GM13977 (cell line): ENCODE measurements around the gene BLOC1S1.

Experiments
- DNase-seq: peaks from one replicate; pipeline ENCODE4 v3.0.0; 2012; ENCODE audit warnings: low spot score
- CTCF ChIP-seq: IDR thresholded peaks from 2 replicates; pipeline ENCODE4 v1.5.1; 2012; ENCODE audit warnings: mild to moderate bottlenecking, control low read depth; ENCODE audit not compliant: insufficient read depth; ENCODE audit errors: extremely low read depth, missing control alignments
- in situ Hi-C: fragments of 300-500 bp; cut with MboI; formaldehyde crosslinking; loops from one replicate; pipeline ENCODE4 v1.12.0; 2022; ENCODE audit warnings: low sequenced_read_pairs, low pct_unique_long_range_greater_than_20kb, mixed read lengths, inconsistent platforms; ENCODE audit not compliant: unreplicated experiment

The BLOC1S1 gene

GRCh38 chr12:55703288-55703687 is 12.6 kb upstream of the BLOC1S1 start:
- in situ Hi-C loops: no loop called here
- no peak for DNase-seq
- no peak for TF ChIP-seq CTCF

GRCh38 chr12:55703901-55704761 is 11.7 kb upstream of the BLOC1S1 start:
- TF ChIP-seq CTCF: no peak
- DNase-seq: no peak
- in situ Hi-C loops: no loop called here

- DNase-seq: no peak
- in situ Hi-C loops: no loop called here
- TF ChIP-seq CTCF: no peak
Measured at GRCh38 chr12:55704824-55705718, 10.8 kb upstream of the BLOC1S1 start.

GRCh38 chr12:55705782-55706402 is 10.0 kb upstream of the BLOC1S1 start:
- DNase-seq: peak; percentile 54
- in situ Hi-C loops: no loop called here
- peak; percentile 45 for TF ChIP-seq CTCF

- DNase-seq: no peak
- TF ChIP-seq CTCF: no peak
- in situ Hi-C loops: no loop called here
Measured at GRCh38 chr12:55706568-55707218, 9.2 kb upstream of the BLOC1S1 start.

DNA sequence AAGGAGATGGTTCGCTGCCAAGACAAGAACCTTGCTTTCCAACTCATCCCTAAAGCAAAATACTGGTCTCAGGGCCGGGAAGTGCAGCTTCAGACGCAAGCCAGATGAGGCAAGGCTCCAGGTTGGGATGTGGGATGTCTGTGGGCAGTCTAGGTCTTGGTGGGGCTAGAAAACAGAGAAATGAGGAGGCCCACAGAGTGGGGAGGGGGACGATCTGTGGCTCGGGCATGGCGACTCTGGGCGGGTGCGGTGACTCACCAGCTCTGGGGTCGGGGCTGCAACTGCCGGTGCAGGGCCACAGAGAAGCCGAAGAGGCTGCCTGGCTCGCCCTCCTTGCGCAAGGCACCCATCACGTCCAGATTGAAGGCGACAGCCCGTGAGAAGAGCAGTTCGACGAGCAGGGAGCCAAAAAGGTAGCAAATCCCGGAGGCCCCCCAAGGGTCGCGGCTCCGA is 8.6 kb upstream of the BLOC1S1 start:
- DNase-seq: no peak
- TF ChIP-seq CTCF: no peak
- in situ Hi-C loops: no loop called here
